K562 (cell line): ENCODE results near the gene PARS2. TPM values are rescaled to one million over a fixed set of nuclear protein-coding genes. Genes with fewer than 3 reads are reported as not detected.

ENCODE experiments used
- BHLHE40 ChIP-seq: IDR thresholded peaks from 2 replicates; pipeline ENCODE4 v1.6.1; 2011; ENCODE audit warnings: low read length, improper control_type of control experiment
- CCNT2 ChIP-seq: IDR thresholded peaks from 2 replicates; pipeline ENCODE4 v1.6.1; 2011; ENCODE audit warnings: borderline replicate concordance, low read depth, mild to moderate bottlenecking, moderate library complexity, mixed read lengths, low read length; ENCODE audit not compliant: insufficient read length; ENCODE audit errors: extremely low read depth
- EP300 ChIP-seq: IDR thresholded peaks from 2 replicates; pipeline ENCODE4 v1.6.1; 2012; ENCODE audit warnings: low read length, improper control_type of control experiment
- ETV6 ChIP-seq, 3 experiments: fragments of 150-350 bp in 1 of 3; sonication (generic) in 1 of 3; formaldehyde crosslinking in 1 of 3; IDR thresholded peaks; 2 replicates each; pipeline versions ENCODE4 v1.6.1 to v1.8.0; 2014 to 2022; ENCODE audit warnings: borderline replicate concordance in 2 of 3, low read depth in 2 of 3, antibody characterized with exemption in 1 of 3, low read length in 1 of 3, mild to moderate bottlenecking in 1 of 3, missing genetic modification reagents in 1 of 3
- GABPB1 ChIP-seq: sonication (generic); formaldehyde crosslinking; IDR thresholded peaks from 2 replicates; pipeline ENCODE4 v1.8.0; 2022; ENCODE audit warnings: mild to moderate bottlenecking, missing genetic modification reagents
- GTF2F1 ChIP-seq: IDR thresholded peaks from 2 replicates; pipeline ENCODE4 v1.6.1; 2011; ENCODE audit warnings: low read depth, low read length, improper control_type of control experiment
- LCOR ChIP-seq: sonication (generic); formaldehyde crosslinking; IDR thresholded peaks from 2 replicates; pipeline ENCODE4 v1.8.0; 2022; ENCODE audit warnings: mild to moderate bottlenecking, missing genetic modification reagents
- MBD2 ChIP-seq: sonication (generic); IDR thresholded peaks from 2 replicates; pipeline ENCODE4 v1.6.1; 2016; ENCODE audit warnings: low read depth, borderline replicate concordance
- OTX1 ChIP-seq: fragments of 450-650 bp; formaldehyde crosslinking; IDR thresholded peaks from 2 replicates; pipeline ENCODE4 v1.4.0; 2022; ENCODE audit warnings: mild to moderate bottlenecking
- PPARD ChIP-seq: fragments of 250-450 bp; sonication (Bioruptor Pico); IDR thresholded peaks from 2 replicates; pipeline ENCODE4 v1.8.0; 2022; ENCODE audit warnings: inconsistent platforms, mild to moderate bottlenecking, moderate library complexity
- SRF ChIP-seq, 2 experiments: fragments of 250-450, 450-650 bp in 1 of 2; sonication (Bioruptor Pico) in 1 of 2; sonication (generic) in 1 of 2; formaldehyde crosslinking; IDR thresholded peaks; 2 replicates each; pipeline versions ENCODE4 v1.5.0 to v1.5.1; 2020 to 2022; ENCODE audit warnings: mild to moderate bottlenecking in 1 of 2, missing genetic modification reagents in 1 of 2
- ZBTB11 ChIP-seq, 3 experiments: fragments of 200-800 bp in 1 of 3; fragments of 250-450 bp in 1 of 3; fragments of 450-650 bp in 1 of 3; sonication (Bioruptor Pico) in 1 of 3; sonication (Bioruptor generic) in 1 of 3; formaldehyde crosslinking in 1 of 3; IDR thresholded peaks; 2 replicates each; pipeline versions ENCODE4 v1.6.1 to v1.8.0; 2016 to 2022; ENCODE audit warnings: mild to moderate bottlenecking in 2 of 3, missing genetic modification characterization in 2 of 3, missing compliant biosample characterization in 1 of 3, moderate library complexity in 1 of 3
- ZC3H11A ChIP-seq: IDR thresholded peaks from 2 replicates; pipeline ENCODE4 v1.6.1; 2012; ENCODE audit warnings: low read depth, low read length, improper control_type of control experiment
- ZC3H4 ChIP-seq: sonication (generic); formaldehyde crosslinking; IDR thresholded peaks from 2 replicates; pipeline ENCODE4 v1.9.0; 2021; ENCODE audit warnings: missing genetic modification reagents, borderline replicate concordance
- ZFPM2 ChIP-seq: fragments of 250-450 bp; sonication (Bioruptor Pico); IDR thresholded peaks from 2 replicates; pipeline ENCODE4 v1.5.1; 2022; ENCODE audit warnings: mild to moderate bottlenecking
- ZNF76 ChIP-seq: fragments of 250-450 bp; sonication (Bioruptor Pico); IDR thresholded peaks from 2 replicates; pipeline ENCODE4 v1.4.0; 2020; ENCODE audit warnings: mild to moderate bottlenecking, moderate library complexity, borderline replicate concordance
- polyA plus RNA-seq, 8 experiments: library from polyadenylated mRNA; depleted of rRNA in 4 of 8; stranded (reverse) in 5 of 8; unstranded in 3 of 8; fragments of >200 nt; fragmentation: Nextera tagmentation in 2 of 8; fragmentation: Illumina TruSeq in 1 of 8; extraction: Ambion mirVana in 2 of 8; extraction: Trizol in 1 of 8; gene quantifications; 2 replicates each; pipeline versions ENCODE4 v1.2.1 to v1.2.3, GENCODE V29; 2011 to 2014; ENCODE audit warnings: inconsistent platforms in 1 of 8, missing spikeins in 1 of 8
- total RNA-seq, 7 experiments: library from RNA; depleted of rRNA in 6 of 7; stranded (reverse); fragments of >200 nt in 6 of 7; fragmentation: Illumina TruSeq in 2 of 7; extraction: Trizol in 2 of 7; gene quantifications; 2 replicates each; pipeline versions ENCODE4 v1.2.1 to v1.2.3, GENCODE V29; 2011 to 2021; ENCODE audit warnings: low replicate concordance in 1 of 7
- TF ChIP-seq, protein P1 (sequence below): sonication (generic); formaldehyde crosslinking; IDR thresholded peaks from 2 replicates; pipeline ENCODE4 v1.8.1; 2023; ENCODE audit warnings: missing genetic modification reagents, mild to moderate bottlenecking, borderline replicate concordance

Gene PARS2
- total and polyA plus RNA-seq, 9 of the 15 experiments (the other 6 are each of a cell fraction or from before 2014, with no cell fraction given), result 6.3 to 12.4 (median 7.9) TPM

- TF ChIP-seq GTF2F1 (peak; percentile 41; the same call in 1 of the 2 replicates), BHLHE40 (peak; percentile 62), ZBTB11 (CRISPR knock-in tag; IDR thresholded peaks at IDR 0.05) (peak; percentile 98 to 100 (median 99)), MBD2 (peak; percentile 80; the same call in 1 of the 2 replicates), ZC3H4 (CRISPR knock-in tag) (no peak), GABPB1 (CRISPR knock-in tag) (peak; percentile 99), SRF (CRISPR knock-in tag; IDR thresholded peaks at IDR 0.05) (peak in 1 of 2 experiments; percentile 81; a peak in 1 of 4 replicates), ZFPM2 (CRISPR knock-in tag) (0 out of 2 replicates have a peak, but pooled peaks have one; percentile 66), ZNF76 (CRISPR knock-in tag) (0 out of 2 replicates have a peak, but pooled peaks have one; percentile 38), ETV6 (IDR thresholded peaks at IDR 0.05; ENCODE audit: borderline replicate concordance in 1 of 2, low read depth in 2 of 2, low read length in 1 of 2) (no peak; a peak in 1 of 4 replicates), ETV6 (CRISPR knock-in tag; IDR thresholded peaks at IDR 0.05; ENCODE audit: borderline replicate concordance) (no peak), PPARD (CRISPR knock-in tag) (no peak), ZC3H11A (peak; percentile 96), EP300 (peak; percentile 51), OTX1 (peak; percentile 64; the same call in 1 of the 2 replicates), LCOR (peak; percentile 94), CCNT2 (peak; percentile 85)
- TF ChIP-seq, protein P1, sequence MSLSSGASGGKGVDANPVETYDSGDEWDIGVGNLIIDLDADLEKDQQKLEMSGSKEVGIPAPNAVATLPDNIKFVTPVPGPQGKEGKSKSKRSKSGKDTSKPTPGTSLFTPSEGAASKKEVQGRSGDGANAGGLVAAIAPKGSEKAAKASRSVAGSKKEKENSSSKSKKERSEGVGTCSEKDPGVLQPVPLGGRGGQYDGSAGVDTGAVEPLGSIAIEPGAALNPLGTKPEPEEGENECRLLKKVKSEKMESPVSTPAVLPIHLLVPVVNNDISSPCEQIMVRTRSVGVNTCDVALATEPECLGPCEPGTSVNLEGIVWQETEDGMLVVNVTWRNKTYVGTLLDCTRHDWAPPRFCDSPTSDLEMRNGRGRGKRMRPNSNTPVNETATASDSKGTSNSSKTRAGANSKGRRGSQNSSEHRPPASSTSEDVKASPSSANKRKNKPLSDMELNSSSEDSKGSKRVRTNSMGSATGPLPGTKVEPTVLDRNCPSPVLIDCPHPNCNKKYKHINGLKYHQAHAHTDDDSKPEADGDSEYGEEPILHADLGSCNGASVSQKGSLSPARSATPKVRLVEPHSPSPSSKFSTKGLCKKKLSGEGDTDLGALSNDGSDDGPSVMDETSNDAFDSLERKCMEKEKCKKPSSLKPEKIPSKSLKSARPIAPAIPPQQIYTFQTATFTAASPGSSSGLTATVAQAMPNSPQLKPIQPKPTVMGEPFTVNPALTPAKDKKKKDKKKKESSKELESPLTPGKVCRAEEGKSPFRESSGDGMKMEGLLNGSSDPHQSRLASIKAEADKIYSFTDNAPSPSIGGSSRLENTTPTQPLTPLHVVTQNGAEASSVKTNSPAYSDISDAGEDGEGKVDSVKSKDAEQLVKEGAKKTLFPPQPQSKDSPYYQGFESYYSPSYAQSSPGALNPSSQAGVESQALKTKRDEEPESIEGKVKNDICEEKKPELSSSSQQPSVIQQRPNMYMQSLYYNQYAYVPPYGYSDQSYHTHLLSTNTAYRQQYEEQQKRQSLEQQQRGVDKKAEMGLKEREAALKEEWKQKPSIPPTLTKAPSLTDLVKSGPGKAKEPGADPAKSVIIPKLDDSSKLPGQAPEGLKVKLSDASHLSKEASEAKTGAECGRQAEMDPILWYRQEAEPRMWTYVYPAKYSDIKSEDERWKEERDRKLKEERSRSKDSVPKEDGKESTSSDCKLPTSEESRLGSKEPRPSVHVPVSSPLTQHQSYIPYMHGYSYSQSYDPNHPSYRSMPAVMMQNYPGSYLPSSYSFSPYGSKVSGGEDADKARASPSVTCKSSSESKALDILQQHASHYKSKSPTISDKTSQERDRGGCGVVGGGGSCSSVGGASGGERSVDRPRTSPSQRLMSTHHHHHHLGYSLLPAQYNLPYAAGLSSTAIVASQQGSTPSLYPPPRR (CRISPR knock-in tag), result peak; percentile 69; the same call in 1 of the 2 replicates
Observed at GRCh38 chr1:54715493-54716298, 48.6 kb downstream of the PARS2 start, which contains the start of gene TTC4 (continued).
